Measurements from ENCODE around the gene ICE2.

The ICE2 gene

DNA sequence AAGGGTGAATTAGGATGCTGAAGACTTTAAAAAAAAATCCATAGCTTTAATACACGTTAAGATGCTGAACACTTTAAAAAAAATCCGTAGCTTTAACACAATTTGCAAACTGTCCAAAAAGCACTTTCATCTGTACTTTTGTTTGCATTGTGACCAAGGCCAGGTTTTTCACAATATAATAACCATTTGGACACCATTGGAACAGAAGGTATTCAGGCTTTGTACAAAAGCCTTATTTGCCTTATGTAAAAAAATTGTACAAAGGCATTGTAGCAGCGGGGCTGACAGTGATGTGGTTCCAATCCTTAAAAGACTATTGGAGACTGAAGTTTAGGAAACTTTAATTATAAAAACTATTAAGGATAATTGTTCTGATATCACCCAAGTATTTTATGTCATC, 15.2 kb upstream of the ICE2 start:
- no peak for DNase-seq (ENCODE audit: low spot score)

DNA sequence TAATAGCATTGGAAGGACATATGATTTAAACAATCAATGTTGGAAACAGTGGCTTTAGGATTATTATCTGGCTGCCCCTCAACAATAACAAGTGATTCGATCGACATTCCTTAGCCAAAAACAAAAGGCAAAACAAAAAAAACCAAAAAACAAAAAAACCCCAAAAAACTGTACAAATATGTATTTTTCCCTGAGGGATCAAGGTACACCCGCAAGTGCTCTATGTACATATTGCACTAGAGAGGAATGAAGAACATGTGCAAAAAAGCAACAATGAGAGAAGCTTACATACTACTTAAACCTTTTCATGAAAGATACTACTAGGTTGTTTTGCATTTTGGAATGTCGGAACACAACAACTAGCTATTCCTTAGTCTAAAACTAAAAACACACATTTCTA, 14.2 kb upstream of the ICE2 start:
- no peak for DNase-seq (ENCODE audit: low spot score)

DNA sequence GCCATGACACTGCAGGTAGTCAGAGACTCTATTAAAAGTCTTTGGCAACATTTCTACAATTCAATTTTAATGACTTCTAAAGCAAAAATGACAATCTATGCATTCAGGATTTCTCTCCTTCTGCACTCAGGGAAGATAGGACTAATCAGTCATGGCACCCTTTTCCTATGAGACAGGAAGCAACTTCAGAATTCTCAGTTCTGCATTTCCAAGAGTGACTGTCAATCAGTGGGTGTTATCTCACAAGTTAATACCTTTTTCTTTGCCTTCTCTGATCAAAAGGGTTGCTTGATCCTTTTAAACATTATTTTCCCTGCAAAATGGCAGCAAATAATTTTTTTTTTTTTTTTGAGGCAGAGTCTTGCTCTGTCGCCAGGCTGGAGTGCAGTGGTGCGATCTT, 7.8 kb upstream of the ICE2 start:
- DNase-seq (ENCODE audit: low spot score), result no peak

DNA sequence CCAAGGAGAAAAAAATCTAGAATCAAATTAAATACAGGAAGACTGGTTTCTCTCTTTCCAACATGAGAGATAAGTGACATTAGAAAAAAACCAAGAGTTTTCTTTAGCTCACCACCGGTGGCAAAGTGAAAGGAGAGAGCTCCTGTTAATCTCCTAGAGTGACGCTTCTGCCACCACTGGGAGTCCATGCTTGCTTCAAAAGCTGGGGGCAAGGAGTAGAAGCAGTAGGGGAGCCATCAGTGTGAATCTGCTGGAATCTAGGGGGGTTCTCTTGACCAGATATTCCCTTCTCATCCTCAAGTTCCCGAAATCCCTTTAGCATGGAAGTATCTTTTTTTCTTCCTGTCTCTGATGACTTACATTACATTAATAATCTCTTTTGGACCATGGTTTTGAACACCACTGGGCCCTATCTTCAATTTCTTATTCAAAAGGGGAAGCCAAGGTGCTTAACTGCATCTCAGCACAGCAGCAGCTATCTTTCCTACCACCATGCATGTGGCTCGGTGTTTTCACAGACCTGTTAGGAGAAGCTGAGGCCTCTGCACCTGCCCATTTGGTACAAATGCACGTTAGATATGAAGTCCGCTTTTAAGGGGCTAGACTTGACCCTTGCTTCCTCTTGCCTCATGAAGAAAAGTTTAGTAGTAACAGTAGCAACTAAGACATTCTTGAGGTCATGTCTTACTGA, 6.6 kb upstream of the ICE2 start:
- DNase-seq (ENCODE audit: low spot score), result peak; percentile 15

DNA sequence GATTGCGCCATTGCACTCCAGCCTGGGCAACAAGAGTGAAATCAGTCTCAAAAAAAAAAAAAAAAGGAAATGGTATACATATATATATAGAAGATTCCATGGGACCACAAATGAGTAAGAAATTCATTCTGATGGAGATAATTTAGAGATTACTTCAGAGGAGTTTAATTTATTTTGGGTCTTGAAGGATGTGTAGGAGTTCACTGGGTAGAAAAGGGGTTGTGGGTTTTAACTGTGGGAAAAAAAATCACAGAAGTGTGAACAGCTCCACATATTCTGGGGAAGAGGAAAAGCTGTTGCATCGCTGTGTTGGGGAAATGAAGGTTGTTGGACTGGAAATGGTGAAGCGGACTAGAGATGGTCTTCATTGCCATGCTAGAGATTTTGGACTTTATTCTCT, 4.1 kb upstream of the ICE2 start:
- no peak for DNase-seq (ENCODE audit: low spot score)

DNA sequence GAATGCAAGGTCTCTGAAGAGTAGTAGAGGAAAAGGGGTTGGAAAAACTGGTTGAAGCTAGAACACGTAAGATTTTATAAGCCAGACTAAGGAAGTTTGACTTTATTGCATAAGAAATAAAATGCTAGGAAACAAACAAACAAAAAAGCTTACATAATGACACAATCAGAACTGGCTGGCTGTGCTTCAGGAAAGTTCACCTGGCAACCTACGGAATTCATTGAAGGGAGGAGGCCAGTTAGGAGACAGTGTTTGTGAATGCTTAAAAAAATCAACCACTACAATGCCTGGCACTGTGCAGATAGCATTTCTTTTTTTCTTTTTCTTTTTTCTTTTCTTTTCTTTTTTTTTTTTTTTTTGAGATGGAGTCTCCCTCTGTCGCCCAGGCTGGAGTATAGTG, 1.9 kb upstream of the ICE2 start:
- DNase-seq (ENCODE audit: low spot score), result no peak

DNA sequence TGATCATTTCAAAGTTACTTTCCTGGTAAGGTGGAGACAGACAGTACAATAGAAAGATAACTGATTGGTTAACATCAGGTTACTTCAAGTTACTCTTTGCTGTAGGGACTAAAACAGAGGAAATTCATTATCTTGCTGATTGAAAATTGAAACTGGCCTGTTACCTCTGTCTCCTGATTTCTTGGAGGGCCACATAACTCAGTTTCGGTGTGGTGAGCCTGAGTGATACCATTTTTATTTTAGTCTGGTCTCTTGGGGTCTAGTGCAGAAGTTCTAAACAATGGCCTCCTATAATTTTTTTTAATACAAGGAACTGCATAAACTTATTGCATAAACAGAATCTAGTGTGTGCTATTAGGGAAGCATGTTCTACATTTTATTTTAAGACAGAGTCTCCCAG, 1.2 kb upstream of the ICE2 start:
- DNase-seq (ENCODE audit: low spot score), result no peak

DNA sequence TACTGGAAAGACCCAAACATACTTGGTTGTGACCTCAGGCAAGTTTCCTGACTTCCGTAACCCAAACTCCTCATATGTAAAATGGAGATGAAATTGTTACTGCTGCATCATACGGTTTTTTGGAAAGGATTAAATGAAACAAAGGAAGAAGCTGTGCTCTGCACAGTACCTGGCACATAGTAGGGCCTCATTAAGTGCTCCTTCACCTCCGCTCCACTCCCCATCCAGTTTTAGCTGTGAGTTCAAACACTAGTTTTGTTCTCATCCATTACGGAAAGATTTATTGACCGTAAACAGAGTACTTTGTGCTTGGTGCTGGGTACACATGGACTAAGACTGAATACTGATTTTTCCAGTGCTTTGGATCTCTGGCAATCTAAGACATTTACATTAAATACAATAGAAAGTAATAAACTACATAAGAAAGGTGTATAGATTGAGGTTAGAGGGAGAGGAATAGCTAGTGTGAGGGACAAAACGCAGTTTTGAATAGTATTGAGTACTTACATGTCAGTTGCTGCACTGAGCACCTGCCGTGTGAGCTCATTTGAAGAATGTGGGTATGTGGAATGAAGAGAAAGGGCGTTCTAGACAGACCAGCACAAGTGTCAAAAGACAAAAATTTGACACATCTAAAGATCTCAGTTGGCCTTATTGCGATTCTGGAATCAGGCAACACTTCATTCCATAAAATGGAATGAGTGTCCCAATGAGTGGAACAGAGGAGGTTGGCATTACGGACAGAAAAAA, 594 bp upstream of the ICE2 start:
- DNase-seq (ENCODE audit: low spot score), result peak; percentile 4

DNA sequence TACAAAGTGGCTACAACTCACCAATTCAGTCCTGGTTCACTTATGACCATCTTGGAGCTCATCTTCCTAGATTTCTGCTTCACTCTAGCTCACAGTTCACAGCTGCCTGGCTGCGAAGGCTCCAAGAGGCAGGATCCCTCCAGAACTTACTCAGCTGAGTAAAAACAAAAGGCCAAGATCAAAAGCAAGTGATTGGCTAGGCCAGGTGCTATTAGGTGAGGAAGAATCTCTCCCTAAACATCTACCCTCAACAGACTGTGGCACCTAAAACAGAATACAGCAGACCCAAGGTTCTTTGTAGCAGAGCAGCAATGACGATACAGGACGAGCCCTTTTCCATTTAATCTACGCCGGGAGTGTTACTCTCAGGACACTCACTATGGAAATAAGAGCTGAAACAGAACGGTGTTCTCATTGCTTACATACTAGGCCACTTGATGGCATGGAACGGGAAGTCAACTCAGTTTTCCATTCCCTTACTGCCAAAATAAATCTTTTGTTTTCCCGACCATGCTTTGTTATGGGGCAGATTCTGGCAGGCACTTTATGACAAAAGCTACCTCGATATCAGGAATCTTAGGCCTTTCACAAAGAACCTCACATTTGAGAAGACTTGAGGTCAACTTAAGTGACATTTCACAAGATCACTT, 901 bp downstream of the ICE2 start:
- no peak for DNase-seq (ENCODE audit: low spot score)

DNA sequence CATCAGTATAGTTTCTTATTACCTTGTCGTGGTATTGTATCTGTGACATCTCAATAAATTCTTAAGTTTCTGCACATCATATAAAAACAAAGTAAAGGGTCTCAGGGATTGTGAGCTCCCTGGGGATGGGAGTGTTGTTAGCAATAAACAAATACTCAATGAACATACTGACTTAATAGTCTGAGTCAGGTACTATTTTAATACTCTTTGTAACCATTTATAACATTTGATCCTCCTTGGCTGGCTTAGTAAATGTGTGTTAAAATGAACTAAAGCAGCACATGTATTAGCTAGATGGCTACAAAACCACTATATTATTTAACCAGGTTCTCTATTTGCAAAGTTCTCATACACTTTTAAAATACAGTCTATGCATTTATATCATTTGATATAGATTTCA, 1.8 kb downstream of the ICE2 start:
- no peak for DNase-seq (ENCODE audit: low spot score)

DNA sequence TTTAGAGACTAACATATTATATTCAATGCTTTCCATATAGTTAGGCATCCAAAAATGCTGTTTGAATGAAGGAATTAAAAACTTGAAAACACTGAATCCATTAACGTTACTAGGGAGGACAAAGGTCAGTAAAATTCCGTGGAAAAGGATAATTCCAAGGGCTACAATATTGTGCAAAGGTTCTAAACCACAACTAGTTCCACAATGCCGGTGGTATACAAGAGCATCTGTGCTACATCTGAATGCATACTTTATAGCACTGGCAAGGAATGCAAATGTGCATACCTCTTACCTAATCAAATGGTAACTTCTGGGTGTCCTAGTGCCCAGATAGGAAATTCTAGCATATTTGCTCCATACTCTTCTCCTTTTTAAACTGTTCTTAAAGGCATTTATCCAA, 2.2 kb downstream of the ICE2 start:
- no peak for DNase-seq (ENCODE audit: low spot score)

DNA sequence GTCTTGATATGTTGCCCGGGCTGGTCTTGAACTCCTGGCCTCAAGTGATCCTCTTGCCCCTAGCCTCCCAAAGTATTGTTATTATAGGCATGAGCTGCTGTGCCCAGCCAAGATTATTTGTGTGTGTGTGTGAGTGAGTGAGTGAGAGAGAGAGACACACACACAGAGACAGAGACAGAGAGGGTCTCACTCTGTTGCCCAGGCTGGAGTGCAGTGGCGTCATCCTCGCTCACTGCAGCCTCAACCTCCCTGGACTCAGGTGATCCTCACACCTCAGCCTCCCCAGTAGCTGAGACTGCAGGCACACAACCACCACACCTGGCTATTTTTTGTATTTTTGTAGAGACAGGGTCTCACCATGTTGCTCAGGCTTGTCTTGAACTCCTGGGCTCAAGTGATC, 5.8 kb downstream of the ICE2 start:
- DNase-seq (ENCODE audit: low spot score), result no peak

DNA sequence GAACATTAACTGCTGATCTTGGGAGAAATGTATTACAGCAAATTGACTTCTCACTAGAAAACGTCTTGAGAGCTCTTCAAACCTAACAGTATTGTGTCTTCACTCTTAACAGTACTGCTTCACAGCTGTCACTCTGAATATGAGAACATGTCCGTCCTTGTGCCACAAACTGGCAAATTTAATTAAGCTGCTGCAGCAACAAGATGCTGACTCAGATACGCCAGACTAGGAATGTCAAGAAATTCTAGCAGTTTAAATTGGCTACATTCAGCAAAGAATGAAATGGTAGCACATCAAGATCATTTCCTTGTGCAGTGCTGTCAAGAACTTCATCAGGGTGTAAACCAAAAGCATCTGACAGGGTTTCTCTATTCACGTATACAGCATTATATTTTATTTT, 7.6 kb downstream of the ICE2 start:
- DNase-seq (ENCODE audit: low spot score), result peak; percentile 76

DNA sequence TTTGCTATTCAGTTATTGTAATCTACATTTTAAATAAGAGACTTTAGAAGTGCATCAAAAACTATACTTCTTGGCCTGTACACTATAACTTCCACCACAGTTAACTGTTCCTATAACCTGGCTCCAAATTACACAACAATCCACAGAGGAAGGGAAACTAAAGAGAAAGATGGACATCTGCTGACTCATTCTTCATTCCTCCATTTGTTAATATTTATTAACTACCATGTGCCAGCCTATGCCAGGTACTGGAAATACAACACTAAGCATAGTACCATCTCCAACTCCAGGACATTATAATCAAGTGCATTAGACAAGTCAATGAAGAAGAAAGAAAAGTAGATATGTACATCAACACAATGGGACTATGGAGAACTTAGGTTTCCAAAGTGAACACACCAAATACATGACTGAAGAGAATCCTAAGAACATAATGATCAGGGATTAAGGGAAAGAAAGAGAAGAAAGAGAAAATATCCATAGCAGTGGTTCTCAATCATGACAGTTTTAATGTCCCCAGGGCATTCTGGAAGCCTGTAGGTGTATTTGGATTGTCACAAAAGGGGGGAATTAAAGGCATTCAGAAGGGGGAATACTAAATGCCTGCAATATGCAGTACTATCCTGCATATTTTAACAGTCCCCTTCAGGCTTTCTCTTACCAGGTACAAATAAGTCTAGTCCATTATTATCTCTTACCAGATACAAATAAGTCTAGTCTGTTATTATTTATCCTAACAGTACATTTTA, 8.9 kb downstream of the ICE2 start:
- DNase-seq (ENCODE audit: low spot score), result no peak

DNA sequence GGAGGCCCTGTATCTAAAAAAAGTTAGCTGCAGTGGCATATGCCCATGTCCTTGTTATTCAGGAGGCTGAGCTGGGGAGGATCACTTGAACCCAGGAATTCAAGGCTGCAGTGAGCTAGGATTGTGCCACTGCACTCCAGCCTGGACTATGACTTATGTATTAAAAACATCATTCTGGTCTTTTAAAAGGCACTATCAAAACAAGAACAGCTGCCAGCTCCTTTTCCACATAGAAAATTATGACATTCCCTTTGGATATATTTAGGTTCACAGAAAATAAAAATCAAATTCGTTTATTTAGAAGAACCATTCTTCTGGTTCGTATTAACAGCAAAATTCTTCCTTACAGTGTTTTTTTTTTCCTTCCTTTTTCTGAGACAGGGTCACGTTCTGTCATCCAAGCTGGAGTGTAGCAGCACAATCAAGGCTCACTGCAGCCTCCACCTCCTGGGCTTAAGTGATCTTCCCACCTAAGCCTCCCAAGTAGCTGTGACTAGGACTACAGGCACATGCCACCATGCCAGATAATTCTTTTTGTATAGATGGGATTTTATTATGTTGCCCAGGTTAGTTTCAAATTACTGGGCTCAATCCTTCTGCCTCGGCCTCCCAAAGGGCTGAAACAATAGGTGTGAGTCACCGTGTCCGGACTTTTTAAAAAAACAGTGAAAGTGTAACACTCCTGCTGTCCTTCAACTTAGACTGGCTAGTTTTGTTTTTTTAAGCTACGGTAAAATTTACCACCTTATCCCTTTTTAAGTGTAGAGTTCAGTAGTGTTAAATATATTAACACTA, 13.9 kb downstream of the ICE2 start:
- no peak for DNase-seq (ENCODE audit: low spot score)

DNA sequence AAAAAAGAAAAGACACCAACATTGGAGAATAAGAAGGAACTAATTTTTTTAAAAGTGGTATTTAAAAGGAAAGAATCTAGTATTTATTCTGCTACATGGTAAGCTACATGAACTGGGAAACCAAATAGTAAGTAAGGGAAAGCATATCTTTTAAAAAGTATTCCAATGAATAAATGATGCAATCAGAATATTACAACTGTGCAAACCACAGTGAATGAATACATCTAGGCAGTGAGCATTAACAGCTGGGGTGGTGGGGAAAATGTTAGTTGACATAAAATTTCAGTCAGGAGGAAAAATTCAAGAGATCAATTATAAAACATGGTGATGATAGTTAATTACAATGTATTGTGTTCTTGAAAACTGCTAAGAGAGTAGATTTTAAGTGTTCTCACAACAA, 16.9 kb downstream of the ICE2 start:
- no peak for DNase-seq (ENCODE audit: low spot score)

DNA sequence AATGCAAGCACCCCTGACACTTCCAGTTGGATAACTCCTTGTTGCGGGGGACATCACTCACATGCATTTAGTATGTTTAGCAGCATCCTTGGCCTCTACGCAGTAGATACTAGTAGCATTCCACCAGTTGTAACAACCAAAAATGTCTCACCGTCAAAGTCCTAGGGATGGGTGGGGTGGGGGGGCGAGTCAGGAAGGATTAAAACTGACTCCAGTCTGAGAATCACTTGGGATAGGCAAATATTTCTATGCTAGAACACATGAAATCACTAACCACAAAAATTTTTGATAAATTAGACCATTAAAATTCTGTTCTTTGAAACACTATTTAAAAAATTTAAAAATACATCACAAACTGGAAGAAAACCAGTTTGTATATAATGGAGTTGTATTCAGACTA, 18.0 kb downstream of the ICE2 start:
- no peak for DNase-seq (ENCODE audit: low spot score)

DNA sequence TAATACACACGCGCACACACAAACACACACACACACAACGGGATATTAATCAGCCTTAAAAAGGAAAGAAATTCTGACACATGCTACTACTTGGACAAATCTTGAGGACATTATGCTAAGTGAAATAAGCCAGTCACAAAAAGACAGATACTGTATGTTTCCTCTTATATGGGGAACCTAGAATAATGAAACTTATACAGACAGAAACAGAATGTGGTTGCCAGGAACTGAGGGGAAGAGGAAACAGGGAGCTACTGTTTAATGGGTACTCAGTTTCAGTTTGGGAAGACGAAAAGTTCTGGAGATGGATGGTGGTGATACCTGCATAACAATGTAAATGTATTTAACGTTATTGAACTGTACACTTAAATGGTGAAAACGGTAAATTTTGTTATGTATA, 20.2 kb downstream of the ICE2 start:
- DNase-seq (ENCODE audit: low spot score), result no peak

DNA sequence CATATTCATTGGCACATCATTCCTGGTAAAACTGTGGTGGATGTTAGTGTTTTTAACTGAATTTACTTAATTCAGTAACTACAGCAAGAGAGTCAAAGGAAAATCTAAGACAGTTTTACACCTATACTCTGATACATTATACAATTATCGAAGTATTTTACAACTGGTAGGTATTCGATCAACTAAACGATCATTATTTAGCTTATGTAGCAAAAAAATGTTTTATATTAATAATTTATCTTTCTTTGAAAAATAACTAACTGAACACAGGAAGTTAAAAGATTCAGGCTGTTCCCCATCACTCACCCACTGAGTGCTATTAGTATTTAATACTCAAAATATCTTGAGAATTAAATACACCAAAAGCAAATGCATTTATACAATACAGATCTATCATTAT, 21.0 kb downstream of the ICE2 start:
- no peak for DNase-seq (ENCODE audit: low spot score)

DNA sequence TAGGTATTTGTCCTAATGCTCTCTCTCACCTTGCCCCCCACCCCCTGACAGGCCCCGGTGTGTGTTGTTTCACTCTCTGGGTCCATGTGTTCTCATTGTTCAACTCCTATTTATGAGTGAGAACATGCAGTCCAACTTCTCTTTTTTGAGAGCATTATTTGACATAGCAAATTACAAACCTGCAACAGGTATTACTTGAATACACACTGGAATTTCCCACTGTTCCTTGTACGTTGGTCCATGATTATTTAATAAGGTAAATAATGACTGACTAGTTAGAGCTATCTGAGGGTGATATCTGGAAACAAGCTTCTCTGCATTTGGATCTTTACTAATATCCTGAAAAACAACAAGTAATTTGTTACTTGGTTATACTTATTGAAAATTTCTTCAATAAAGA, 24.1 kb downstream of the ICE2 start:
- DNase-seq (ENCODE audit: low spot score), result no peak

DNA sequence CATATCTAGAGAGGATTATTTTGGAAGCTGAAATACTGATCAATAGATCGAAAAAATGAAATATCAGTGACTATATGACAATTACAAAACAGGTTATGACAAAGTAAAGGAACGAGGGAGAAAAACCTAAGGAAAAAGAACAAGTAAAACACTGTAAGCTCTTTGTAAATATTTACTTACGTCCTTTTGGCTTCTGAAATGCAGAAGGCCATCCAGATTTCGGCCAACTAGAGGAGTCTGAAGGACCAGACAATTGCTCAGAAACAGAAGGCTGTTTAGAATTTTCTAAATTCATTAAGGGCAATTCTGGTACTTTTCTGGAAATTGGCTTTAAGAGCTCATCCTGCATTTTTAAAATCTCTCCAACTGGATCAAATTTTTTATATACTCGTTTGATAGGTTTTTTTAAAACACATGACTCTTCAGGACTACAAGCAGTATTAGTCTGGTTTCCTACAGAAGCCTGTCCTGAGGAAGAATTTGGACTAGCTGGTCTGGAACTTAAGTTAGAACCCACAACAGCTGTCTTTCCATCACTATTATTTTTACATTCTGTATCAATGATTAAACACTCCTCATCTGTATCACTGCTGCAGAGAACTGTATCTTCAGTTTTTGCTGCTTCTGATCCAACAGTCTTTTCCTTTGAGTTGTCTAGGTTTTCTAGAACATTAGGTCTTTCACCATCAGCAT, 30.1 kb downstream of the ICE2 start:
- no peak for DNase-seq (ENCODE audit: low spot score)

Data from SK-N-DZ (cell line).